ENCODE measurements around the gene CD177. TPM values are rescaled to one million over a fixed set of nuclear protein-coding genes. Genes with fewer than 3 reads are reported as not detected.
"Not testable (repeated sequence)": the region's sequence is repeated elsewhere in the genome, so short reads cannot be mapped to it uniquely, and the experiment has no call there.

CD177 gene
- total RNA-seq, 2 donors from 2014 or later, result 0.27 to 1.1 TPM

- intact Hi-C loops (cut with DNase I), result no loop called here
- ATAC-seq, result no peak
- DNase-seq, result no peak
Observed at GRCh38 chr19:43371909-43372308, 18.4 kb downstream of the CD177 start.

- ATAC-seq (no peak), DNase-seq (no peak)
- intact Hi-C loops (cut with DNase I), result no loop called here
Observed at GRCh38 chr19:43372462-43372861, 19.0 kb downstream of the CD177 start.

- intact Hi-C loops (cut with DNase I), result not testable (repeated sequence)
Observed at GRCh38 chr19:43377624-43378023, 24.1 kb downstream of the CD177 start.

GRCh38 chr19:43380008-43380407 is 26.5 kb downstream of the CD177 start:
- intact Hi-C loops (cut with DNase I), result no loop called here
- no peak for ATAC-seq
- DNase-seq, result no peak

More at GRCh38 chr19:43377624-43378023, 24.1 kb downstream of the CD177 start:
- not testable (repeated sequence) for ATAC-seq, DNase-seq

- intact Hi-C loops (cut with DNase I), result no loop called here
- no peak for ATAC-seq
- DNase-seq, result no peak
Observed at GRCh38 chr19:43380771-43381386, 27.4 kb downstream of the CD177 start.

GRCh38 chr19:43382586-43383216 is 29.2 kb downstream of the CD177 start:
- DNase-seq; ATAC-seq; intact Hi-C loops (cut with DNase I): not testable (repeated sequence)

GRCh38 chr19:43383254-43383653 is 29.8 kb downstream of the CD177 start:
- intact Hi-C loops (cut with DNase I); DNase-seq; ATAC-seq: not testable (repeated sequence)

GRCh38 chr19:43383759-43384158 is 30.3 kb downstream of the CD177 start:
- DNase-seq; intact Hi-C loops (cut with DNase I); ATAC-seq: not testable (repeated sequence)

- ATAC-seq; intact Hi-C loops (cut with DNase I); DNase-seq: not testable (repeated sequence)
Observed at GRCh38 chr19:43390903-43391551, 37.5 kb downstream of the CD177 start.

- DNase-seq; intact Hi-C loops (cut with DNase I); ATAC-seq: not testable (repeated sequence)
Observed at GRCh38 chr19:43391552-43391935, 38.1 kb downstream of the CD177 start.

- DNase-seq; intact Hi-C loops (cut with DNase I); ATAC-seq: not testable (repeated sequence)
Observed at GRCh38 chr19:43393501-43393900, 40.0 kb downstream of the CD177 start.

GRCh38 chr19:43395561-43395960 is 42.1 kb downstream of the CD177 start:
- DNase-seq (no peak), ATAC-seq (no peak)
- intact Hi-C loops (cut with DNase I), result no loop called here

- no peak for ATAC-seq
- DNase-seq, result no peak
- intact Hi-C loops (cut with DNase I), result no loop called here
Observed at GRCh38 chr19:43406297-43406696, 52.8 kb downstream of the CD177 start.

- no peak for ATAC-seq
- intact Hi-C loops (cut with DNase I), result no loop called here
- no peak for DNase-seq
Observed at GRCh38 chr19:43407416-43408005, 54.0 kb downstream of the CD177 start.

- intact Hi-C loops (cut with DNase I), result no loop called here
- ATAC-seq (no peak), DNase-seq (no peak)
Observed at GRCh38 chr19:43408043-43408442, 54.6 kb downstream of the CD177 start.

GRCh38 chr19:43409415-43409814 is 55.9 kb downstream of the CD177 start:
- DNase-seq (no peak), ATAC-seq (no peak)
- intact Hi-C loops (cut with DNase I), result no loop called here

- DNase-seq (no peak), ATAC-seq (no peak)
- intact Hi-C loops (cut with DNase I), result no loop called here
Observed at GRCh38 chr19:43412441-43412840, 59.0 kb downstream of the CD177 start.

Measured in left cardiac atrium (tissue), 4 donors.